ENCODE data around the gene WAC.

The WAC gene

DNA sequence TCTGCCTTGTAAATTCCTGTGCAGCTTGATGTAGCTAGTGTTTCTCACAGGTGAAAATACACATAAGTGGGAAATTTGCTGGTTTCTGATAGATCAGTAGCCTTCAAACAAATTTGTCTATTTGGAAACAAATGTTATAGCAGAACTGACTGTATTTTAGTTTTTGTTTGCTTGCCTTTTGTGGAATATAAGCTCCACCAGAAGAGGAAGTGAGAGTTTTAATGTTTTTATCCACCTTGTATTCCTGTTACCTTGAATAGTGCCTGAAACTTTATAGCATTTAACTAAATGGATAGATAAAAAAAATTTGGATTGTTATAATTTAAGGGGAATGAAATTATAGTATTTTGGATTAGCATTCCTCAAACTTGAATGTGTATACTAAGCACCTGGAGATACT is 9.8 kb downstream of the WAC start:
- H3K27me3 ChIP-seq (ENCODE audit: low read depth) = no peaks in the 10 kb centered on the region
- H3K9me3 ChIP-seq = no peaks in the 10 kb centered on the region
- in situ Hi-C loops (cut with MboI; ENCODE audit: low sequenced_read_pairs) = no loop called here
- H3K36me3 ChIP-seq (replicated peaks) = peaks cover 72% of the 10 kb centered on the region
- DNase-seq (ENCODE audit: low spot score in 2 of 2) = no peak
- peaks cover 12% of the 10 kb centered on the region for H3K4me1 ChIP-seq
- no peak overlapping the region for H3K4me3 ChIP-seq

DNA sequence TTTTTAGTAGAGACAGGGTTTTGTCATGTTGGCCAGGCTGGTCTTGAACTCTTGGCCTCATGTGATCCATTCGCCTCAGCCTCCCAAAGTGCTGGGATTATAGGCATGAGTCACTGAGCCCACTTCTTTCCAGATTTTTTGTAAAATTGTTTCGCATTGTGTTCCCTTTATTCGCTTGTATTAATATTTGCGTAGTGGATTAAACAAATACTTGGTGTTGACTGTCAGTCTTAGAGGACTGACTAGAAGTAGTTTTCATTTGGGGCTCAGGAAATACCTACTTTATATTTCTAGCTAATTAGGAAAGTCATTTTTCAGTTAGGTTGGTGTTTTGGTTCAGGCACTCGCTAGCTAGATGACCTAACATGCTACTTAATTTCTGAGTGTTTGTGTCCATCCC is 11.1 kb downstream of the WAC start:
- Histone ChIP-seq H3K9me3 (no peaks in the 10 kb centered on the region), H3K27me3 (ENCODE audit: low read depth) (no peaks in the 10 kb centered on the region), H3K4me1 (peaks cover 14% of the 10 kb centered on the region), H3K4me3 (no peak overlapping the region), H3K36me3 (replicated peaks) (peaks cover 66% of the 10 kb centered on the region)
- DNase-seq (ENCODE audit: low spot score in 2 of 2) = no peak
- in situ Hi-C loops (cut with MboI; ENCODE audit: low sequenced_read_pairs) = no loop called here

DNA sequence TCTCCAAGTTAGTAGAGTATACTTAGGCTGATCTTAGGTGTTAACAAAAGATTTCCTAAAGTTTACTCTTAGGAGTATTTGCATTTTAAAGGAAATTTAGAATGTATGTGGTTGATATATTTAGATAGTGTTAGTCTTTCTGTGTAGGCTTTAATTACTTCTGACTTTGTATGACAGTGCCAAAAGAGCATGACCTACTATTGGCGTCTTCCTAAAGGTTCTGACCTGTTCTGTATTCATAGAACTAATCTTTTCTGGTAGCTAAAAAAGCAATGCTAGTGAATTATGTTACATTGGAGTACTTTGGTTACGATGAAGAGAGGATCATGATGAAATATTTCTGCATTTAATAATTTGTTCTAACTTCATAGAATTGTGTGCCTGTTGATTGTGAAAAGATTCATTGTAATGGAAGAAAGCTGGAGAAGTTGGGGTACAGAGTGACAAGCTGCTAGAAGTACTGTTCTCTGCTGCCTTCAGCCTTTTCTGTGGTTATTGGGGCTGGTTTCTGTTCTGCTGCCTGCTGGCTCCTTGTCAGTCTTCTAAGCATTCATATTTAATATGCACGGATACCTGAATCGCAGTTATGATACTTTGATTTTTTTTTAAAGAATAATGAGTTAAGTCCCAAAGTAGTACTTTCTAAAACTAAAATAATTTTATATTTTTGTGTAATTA is 13.2 kb downstream of the WAC start:
- peaks cover 51% of the 10 kb centered on the region for H3K36me3 ChIP-seq (replicated peaks)
- in situ Hi-C loops (cut with MboI; ENCODE audit: low sequenced_read_pairs) = no loop called here
- H3K4me3 ChIP-seq = no peak overlapping the region
- no peaks in the 10 kb centered on the region for H3K9me3 ChIP-seq
- peak in 1 of 2 experiments; percentile 17 for DNase-seq (ENCODE audit: low spot score in 2 of 2)
- H3K27me3 ChIP-seq (ENCODE audit: low read depth) = no peaks in the 10 kb centered on the region
- peaks cover 32% of the 10 kb centered on the region for H3K4me1 ChIP-seq

DNA sequence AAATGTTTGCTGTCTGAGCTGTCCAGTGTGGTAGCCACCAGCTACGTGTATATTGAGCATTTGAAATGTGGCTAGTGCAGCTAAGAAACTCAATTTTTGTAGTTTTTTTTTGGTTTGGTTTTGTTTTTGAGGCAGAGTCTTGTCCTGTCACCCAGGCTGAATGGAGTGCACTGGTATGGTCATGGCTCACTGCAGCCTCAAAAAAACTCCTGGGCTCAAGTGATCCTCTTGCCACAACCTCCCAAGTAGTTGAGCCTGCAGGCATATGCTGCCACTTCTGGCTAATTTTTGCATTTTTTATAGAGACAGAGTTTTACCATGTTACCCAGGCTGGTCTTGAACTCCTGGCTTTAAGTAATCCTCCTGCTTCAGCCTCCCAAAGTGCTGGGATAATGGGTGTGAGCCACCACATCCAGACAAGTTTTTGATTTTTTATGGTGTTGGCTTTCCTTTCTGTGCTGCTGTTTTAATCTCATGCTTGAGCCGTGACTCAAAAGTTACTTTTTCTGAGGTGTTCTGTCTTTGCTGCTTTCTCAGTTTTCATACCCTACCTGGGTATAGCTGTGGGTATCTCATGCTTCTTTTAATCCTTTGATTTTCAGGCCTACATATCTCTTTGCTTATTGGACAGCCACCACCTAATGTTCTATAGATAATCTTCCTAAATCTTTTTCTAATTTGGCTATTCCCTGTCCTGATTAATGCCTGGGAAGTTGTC is 16.0 kb downstream of the WAC start:
- H3K36me3 ChIP-seq (replicated peaks) = peaks cover 38% of the 10 kb centered on the region
- H3K9me3 ChIP-seq = no peaks in the 10 kb centered on the region
- H3K4me3 ChIP-seq = no peak overlapping the region
- no peaks in the 10 kb centered on the region for H3K27me3 ChIP-seq (ENCODE audit: low read depth)
- H3K4me1 ChIP-seq = peaks cover 41% of the 10 kb centered on the region
- DNase-seq (ENCODE audit: low spot score in 2 of 2) = no peak
- in situ Hi-C loops (cut with MboI; ENCODE audit: low sequenced_read_pairs) = no loop called here

DNA sequence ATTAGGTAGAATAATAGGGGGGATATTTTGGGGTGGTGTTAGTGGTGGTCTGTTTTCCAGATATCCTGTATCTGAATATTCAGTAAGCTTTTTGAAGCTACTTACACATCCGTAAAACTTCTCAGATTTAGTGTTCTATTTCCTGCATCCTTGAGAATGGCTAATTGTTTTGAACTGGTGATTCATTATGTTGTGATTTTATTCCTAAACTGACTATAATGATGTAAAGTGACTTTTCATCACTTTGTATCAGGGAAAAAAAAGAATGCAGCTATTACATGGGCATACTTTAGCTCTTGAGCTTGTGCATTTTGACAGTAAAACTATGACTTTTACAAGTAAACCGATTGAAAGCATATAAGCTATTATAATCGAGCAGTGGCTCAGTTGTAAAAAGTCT is 18.2 kb downstream of the WAC start:
- Histone ChIP-seq H3K9me3 (no peaks in the 10 kb centered on the region), H3K4me3 (no peak overlapping the region), H3K27me3 (ENCODE audit: low read depth) (no peaks in the 10 kb centered on the region), H3K4me1 (peaks cover 31% of the 10 kb centered on the region), H3K36me3 (replicated peaks) (peaks cover 28% of the 10 kb centered on the region)
- DNase-seq (ENCODE audit: low spot score in 2 of 2) = no peak
- in situ Hi-C loops (cut with MboI; ENCODE audit: low sequenced_read_pairs) = no loop called here

DNA sequence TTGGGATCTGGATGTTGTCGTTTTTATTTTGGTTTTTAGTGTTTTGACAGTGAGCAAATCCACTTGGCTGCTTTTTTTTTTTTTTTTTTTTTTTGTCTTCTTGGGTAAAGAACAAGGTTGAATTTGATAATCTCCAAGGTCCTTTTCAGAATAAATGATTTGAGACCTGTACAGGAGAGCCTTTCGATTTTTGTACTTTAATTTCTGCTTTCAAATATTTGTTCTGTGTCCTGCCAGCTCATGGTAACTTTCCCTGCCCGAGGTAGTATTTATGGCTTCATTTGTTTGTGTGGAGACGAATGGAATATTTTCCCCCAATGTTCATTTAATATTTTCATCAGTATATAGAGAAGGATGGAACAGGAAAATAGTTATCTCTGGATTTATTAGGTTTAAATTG is 19.9 kb downstream of the WAC start:
- H3K9me3 ChIP-seq = no peaks in the 10 kb centered on the region
- H3K4me1 ChIP-seq = peaks cover 32% of the 10 kb centered on the region
- no peaks in the 10 kb centered on the region for H3K27me3 ChIP-seq (ENCODE audit: low read depth)
- no peak for DNase-seq (ENCODE audit: low spot score in 2 of 2)
- in situ Hi-C loops (cut with MboI; ENCODE audit: low sequenced_read_pairs) = no loop called here
- no peak overlapping the region for H3K4me3 ChIP-seq
- H3K36me3 ChIP-seq (replicated peaks) = peaks cover 25% of the 10 kb centered on the region; the same call in 1 of the 2 replicates

DNA sequence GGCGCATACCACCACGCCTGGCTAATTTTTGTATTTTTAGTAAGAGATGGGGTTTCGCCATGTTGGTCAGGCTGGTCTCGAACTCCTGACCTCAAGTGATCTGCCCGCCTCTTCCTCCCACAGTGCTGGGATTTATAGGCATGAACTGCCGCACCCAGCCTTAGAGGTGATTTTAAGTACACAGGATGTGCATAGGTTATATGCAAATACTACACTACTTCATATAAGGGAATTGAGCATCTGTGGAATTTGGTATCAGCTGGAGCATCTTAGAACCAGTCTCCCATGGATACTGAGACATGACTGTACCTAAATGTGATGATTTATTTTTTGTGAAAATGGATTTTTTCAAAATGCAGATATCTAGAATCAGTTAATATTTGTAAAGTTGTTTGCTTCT is 21.1 kb downstream of the WAC start:
- Histone ChIP-seq H3K36me3 (replicated peaks) (peaks cover 20% of the 10 kb centered on the region; the same call in 1 of the 2 replicates), H3K4me1 (peaks cover 32% of the 10 kb centered on the region), H3K27me3 (ENCODE audit: low read depth) (no peaks in the 10 kb centered on the region), H3K4me3 (no peak overlapping the region), H3K9me3 (no peaks in the 10 kb centered on the region)
- DNase-seq (ENCODE audit: low spot score in 2 of 2) = no peak
- in situ Hi-C loops (cut with MboI; ENCODE audit: low sequenced_read_pairs) = no loop called here

DNA sequence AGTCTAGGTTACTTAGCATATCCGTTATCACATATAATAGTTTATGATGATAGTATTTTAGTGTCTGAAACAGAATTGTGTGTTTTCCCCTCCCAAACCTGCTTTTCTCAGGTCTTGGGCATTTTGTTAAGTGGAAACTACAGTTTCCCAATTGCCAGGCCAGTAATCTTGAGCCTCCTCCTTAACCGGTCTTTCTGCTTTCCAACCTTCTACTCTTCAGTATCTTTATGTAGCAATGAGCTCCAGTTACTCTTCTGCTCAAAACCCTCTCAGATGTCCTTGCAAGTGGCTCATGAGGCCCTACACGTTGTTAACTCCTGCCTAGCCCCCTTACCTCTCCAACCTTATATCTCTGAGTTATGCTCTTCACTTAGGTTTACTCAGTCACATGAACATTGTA is 22.0 kb downstream of the WAC start:
- H3K36me3 ChIP-seq (replicated peaks) = peaks cover 15% of the 10 kb centered on the region; the same call in 1 of the 2 replicates
- in situ Hi-C loops (cut with MboI; ENCODE audit: low sequenced_read_pairs) = no loop called here
- no peak overlapping the region for H3K4me3 ChIP-seq

DNA sequence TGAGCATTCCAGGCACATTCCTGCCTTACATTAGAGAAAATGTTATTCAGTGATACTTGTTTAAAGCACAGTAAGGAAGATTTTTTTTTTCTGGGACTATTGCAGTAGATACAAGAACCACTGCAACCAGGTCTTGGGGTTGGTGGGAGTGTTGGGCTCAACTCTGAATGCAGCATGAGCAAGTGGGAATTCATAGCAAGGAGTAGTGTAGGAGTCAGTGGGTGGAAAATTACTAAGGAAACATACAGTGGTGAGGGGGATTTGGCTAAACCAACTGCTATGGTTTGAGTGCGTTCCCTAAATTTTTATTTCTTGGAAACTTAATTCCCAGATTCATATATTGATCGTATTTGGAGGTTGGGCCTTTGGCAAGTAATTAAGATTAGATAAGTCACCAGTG is 22.4 kb downstream of the WAC start:
- H3K9me3 ChIP-seq = no peaks in the 10 kb centered on the region
- H3K4me3 ChIP-seq = no peak overlapping the region
- H3K27me3 ChIP-seq (ENCODE audit: low read depth) = no peaks in the 10 kb centered on the region
- peaks cover 17% of the 10 kb centered on the region for H3K36me3 ChIP-seq (replicated peaks)
- DNase-seq (ENCODE audit: low spot score in 2 of 2) = no peak
- in situ Hi-C loops (cut with MboI; ENCODE audit: low sequenced_read_pairs) = no loop called here
- H3K4me1 ChIP-seq = peaks cover 30% of the 10 kb centered on the region

More for the DNA sequence above, 22.0 kb downstream of the WAC start:
- H3K4me1 ChIP-seq = peaks cover 30% of the 10 kb centered on the region
- no peaks in the 10 kb centered on the region for H3K27me3 ChIP-seq (ENCODE audit: low read depth)
- no peak for DNase-seq (ENCODE audit: low spot score in 2 of 2)
- H3K9me3 ChIP-seq = no peaks in the 10 kb centered on the region

DNA sequence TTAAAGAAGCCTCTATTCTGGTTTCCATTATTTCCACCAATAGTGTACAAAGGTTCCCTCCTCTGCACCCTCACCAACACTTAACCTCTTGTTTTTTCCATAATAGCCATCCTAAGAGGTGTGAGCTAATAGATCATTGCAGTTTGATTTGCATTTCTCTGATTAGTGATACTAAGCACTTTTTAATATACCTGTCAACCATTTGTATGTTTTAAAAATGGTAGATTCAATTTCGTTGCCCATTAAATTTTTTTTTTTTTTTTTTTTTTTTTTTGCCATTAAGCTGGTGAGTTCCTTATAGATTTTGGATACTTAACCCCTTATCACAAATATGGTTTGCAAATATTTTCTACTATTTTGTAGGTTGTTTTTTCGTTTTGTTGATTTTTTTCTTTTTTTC is 23.2 kb downstream of the WAC start:
- in situ Hi-C loops (cut with MboI; ENCODE audit: low sequenced_read_pairs) = no loop called here

DNA sequence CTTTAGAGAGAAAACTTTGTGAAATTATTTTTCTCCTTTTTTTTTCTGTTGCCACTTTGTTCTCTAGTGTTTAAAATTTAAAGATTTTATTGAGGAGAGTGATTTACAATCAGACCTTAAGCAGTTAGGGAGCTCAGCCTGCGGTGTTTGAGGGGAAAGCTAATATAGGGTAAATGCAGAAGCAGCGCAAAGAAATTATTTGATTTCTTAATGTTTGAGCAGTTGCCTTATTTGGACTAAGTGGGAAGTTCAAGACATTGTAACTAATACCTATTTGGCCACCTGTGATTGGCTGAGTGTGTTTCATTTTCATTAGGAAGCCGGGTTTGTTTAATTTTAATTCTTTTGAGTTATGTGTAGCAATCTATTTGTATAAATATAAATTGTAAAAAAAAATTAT is 25.3 kb downstream of the WAC start:
- Histone ChIP-seq H3K27me3 (ENCODE audit: low read depth) (no peaks in the 10 kb centered on the region), H3K4me3 (no peak overlapping the region), H3K36me3 (replicated peaks) (peaks cover 21% of the 10 kb centered on the region), H3K9me3 (no peaks in the 10 kb centered on the region), H3K4me1 (peaks cover 14% of the 10 kb centered on the region)
- DNase-seq (ENCODE audit: low spot score in 2 of 2) = no peak
- in situ Hi-C loops (cut with MboI; ENCODE audit: low sequenced_read_pairs) = no loop called here

More for the DNA sequence above, 23.2 kb downstream of the WAC start:
- no peak for DNase-seq (ENCODE audit: low spot score in 2 of 2)
- no peaks in the 10 kb centered on the region for H3K9me3 ChIP-seq
- H3K36me3 ChIP-seq (replicated peaks) = peaks cover 25% of the 10 kb centered on the region
- peaks cover 23% of the 10 kb centered on the region for H3K4me1 ChIP-seq
- no peaks in the 10 kb centered on the region for H3K27me3 ChIP-seq (ENCODE audit: low read depth)
- H3K4me3 ChIP-seq = no peak overlapping the region

DNA sequence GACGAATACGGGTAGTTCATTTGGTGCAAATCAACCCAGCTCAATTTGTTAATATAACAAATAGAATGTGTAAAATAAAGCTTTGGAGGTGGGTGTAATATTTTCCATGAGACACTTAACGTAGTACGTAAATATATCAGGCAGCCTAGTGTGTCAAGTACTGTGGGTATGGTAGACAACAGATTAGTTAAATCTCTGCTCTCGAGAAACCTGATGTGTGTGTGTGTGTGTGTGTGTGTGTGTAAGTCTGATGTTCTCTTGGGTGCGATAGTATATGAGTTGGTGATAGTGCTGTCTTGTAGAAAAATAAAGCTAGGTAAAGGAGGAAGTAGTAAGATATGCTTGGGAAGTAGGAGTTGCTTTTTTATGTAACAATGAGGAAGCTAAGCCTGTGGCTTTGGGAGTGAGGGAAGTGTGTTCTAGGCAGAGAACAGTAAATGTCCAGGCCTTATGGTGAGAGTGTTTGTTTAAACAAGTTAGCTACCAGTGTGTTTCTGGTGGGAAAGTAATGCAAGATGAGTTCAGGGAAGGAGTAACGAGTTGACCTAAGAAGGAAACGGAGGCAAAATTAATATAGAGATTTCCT is 26.1 kb downstream of the WAC start:
- Histone ChIP-seq H3K36me3 (replicated peaks) (peaks cover 21% of the 10 kb centered on the region), H3K27me3 (ENCODE audit: low read depth) (no peaks in the 10 kb centered on the region), H3K4me1 (peaks cover 17% of the 10 kb centered on the region), H3K4me3 (no peak overlapping the region), H3K9me3 (no peaks in the 10 kb centered on the region)
- DNase-seq (ENCODE audit: low spot score in 2 of 2) = peak in 1 of 2 experiments; percentile 34
- in situ Hi-C loops (cut with MboI; ENCODE audit: low sequenced_read_pairs) = no loop called here

DNA sequence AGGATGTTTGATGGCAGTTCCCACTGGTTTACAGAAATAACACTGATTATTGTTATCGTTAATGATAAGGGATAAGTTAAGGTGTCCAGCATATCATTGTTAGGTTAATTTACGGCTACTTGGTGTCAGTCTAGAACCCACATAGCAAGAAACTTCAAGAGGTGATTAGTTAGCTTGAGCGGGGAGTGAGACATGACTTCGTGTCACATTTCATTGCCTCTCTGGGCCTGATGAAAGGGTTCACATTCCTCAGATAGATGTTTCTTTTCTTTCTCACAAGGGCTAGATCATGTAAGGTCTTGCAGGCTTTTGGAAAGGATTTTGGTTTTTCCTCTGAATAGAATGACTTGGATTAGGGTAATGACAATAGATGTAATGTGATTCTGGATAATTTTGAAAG is 26.7 kb downstream of the WAC start:
- no peaks in the 10 kb centered on the region for H3K27me3 ChIP-seq (ENCODE audit: low read depth)
- in situ Hi-C loops (cut with MboI; ENCODE audit: low sequenced_read_pairs) = no loop called here
- H3K4me1 ChIP-seq = peaks cover 23% of the 10 kb centered on the region
- peaks cover 24% of the 10 kb centered on the region for H3K36me3 ChIP-seq (replicated peaks)
- no peaks in the 10 kb centered on the region for H3K9me3 ChIP-seq
- no peak overlapping the region for H3K4me3 ChIP-seq
- peak; percentile 67 to 97 for DNase-seq (ENCODE audit: low spot score in 2 of 2)

DNA sequence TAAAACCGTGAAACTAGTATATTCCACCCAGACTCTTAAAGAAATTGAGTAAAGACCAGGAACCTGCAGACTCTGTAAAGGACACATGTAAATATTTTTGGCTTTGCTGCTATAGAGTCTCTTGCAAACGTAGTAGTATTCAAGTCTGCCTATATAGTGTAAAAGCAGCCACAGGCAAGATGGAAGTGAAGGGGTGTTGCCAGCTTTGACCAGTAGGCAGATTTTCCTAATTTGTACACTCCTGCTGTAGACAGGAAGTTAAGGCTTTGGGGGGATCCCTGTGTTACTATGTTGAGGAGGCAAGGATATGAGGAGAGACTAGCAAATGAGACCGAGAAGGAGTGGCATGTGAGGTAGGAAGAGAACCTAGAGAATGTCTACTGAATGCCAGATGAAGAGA is 27.7 kb downstream of the WAC start:
- no peaks in the 10 kb centered on the region for H3K9me3 ChIP-seq
- H3K36me3 ChIP-seq (replicated peaks) = peaks cover 22% of the 10 kb centered on the region
- no peak for DNase-seq (ENCODE audit: low spot score in 2 of 2)
- in situ Hi-C loops (cut with MboI; ENCODE audit: low sequenced_read_pairs) = no loop called here
- no peak overlapping the region for H3K4me3 ChIP-seq
- peaks cover 27% of the 10 kb centered on the region for H3K4me1 ChIP-seq
- no peaks in the 10 kb centered on the region for H3K27me3 ChIP-seq (ENCODE audit: low read depth)
